Esophagus (tissue), 2 donors: Measurements from ENCODE around the gene DLGAP1. TPM values are rescaled to one million over a fixed set of nuclear protein-coding genes. Genes with fewer than 3 reads are reported as not detected.

ENCODE experiments used
- H3K27ac ChIP-seq, 2 donors: one replicate each; pipeline ENCODE4 v1.5.1; 2013; ENCODE audit warnings: low read depth in 2 of 2, mild to moderate bottlenecking in 2 of 2, inconsistent platforms in 1 of 2, low read length in 1 of 2, moderate library complexity in 1 of 2
- H3K27me3 ChIP-seq, 2 donors: one replicate each; pipeline ENCODE4 v1.6.1; 2013; ENCODE audit warnings: low read length in 2 of 2, control low read depth in 1 of 2, mild to moderate bottlenecking in 1 of 2; ENCODE audit not compliant: insufficient read depth in 2 of 2, control insufficient read depth in 1 of 2
- H3K36me3 ChIP-seq, 2 donors: one replicate each; pipeline ENCODE4 v1.6.1; 2013; ENCODE audit warnings: low read length in 1 of 2; ENCODE audit not compliant: control insufficient read depth in 2 of 2, insufficient read depth in 2 of 2
- H3K4me1 ChIP-seq, 2 donors: one replicate each; pipeline ENCODE4 v1.6.1; 2013; ENCODE audit warnings: low read length in 1 of 2; ENCODE audit not compliant: control insufficient read depth in 2 of 2, insufficient read depth in 2 of 2
- H3K4me3 ChIP-seq, 2 donors: one replicate each; pipeline ENCODE4 v1.5.1; 2013; ENCODE audit warnings: low read length in 2 of 2, mild to moderate bottlenecking in 2 of 2, low read depth in 1 of 2, moderate library complexity in 1 of 2
- H3K9me3 ChIP-seq, 2 donors: one replicate each; pipeline ENCODE4 v1.6.1; 2013; ENCODE audit warnings: mild to moderate bottlenecking in 2 of 2, low read depth in 1 of 2, low read length in 1 of 2, moderate library complexity in 1 of 2; ENCODE audit not compliant: control insufficient read depth in 2 of 2, insufficient read depth in 1 of 2
- WGBS, 2 donors: extraction: QIAGEN DNeasy Blood & Tissue Kit; methylation state at CpG; one replicate each; pipeline ENCODE4 v1.1.7; 2013; 5-methylcytosine and 5-hydroxymethylcytosine counted together
- polyA plus RNA-seq, 2 donors: library from polyadenylated mRNA; stranded (reverse); fragments of 200-250 nt; gene quantifications; one replicate each; pipeline ENCODE4 v1.2.3, GENCODE V29; 2013
- donor health status: healthy with polysubstance abuse.
- donor health status: Bipolar disorder and iron deficiency.

Gene DLGAP1
- polyA plus RNA-seq, 2 donors: 0.47 to 0.59 TPM

DNA sequence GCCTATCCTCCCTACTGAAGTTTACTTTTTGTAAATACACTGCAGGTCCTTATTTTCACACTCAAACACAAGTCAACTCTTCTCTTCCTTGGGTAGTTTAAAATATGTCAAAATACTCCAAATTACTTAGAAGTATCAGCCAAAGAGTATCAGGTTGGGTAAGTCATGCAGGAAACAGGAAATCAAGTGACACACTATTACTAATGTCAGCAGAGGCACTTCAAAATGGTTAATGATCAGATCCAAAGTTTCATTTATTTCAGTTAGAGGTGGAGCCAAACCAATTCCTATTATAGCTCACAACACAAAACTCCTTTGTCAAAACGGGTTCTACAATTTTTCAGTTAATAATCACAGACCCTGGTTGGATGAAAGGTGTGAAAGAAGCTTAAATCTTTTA lies 54.2 kb downstream of the DLGAP1 start:
- H3K4me1 ChIP-seq: no peaks in the 10 kb centered on the region
- no peaks in the 10 kb centered on the region for H3K27me3 ChIP-seq
- H3K36me3 ChIP-seq: no peaks in the 10 kb centered on the region
- H3K27ac ChIP-seq: no peak overlapping the region
- 11 to 27% methylated on average over 1 of the region's 1 CpG for WGBS, 2 donors
- no peaks in the 10 kb centered on the region for H3K9me3 ChIP-seq
- H3K4me3 ChIP-seq: no peak overlapping the region

DNA sequence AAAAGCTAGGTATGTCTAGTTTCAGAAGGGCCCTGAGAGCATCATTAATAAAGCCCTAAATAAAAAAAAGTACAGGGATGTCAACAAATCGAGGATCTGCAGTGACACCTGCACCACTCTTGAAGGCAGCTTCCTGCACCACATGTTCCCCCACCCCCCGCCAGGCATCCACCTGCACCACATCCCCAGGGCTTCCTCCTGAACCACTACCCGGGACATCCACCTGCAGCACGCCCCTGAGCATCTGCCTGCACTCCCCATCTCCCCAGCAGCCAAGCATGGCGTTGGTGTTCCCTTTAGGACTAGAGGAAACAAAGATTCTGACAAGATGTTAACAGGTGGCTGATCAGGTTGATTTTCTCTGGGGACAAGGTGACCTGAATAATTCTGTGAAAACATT lies 55.2 kb downstream of the DLGAP1 start:
- H3K4me3 ChIP-seq: no peak overlapping the region
- 66 to 70% methylated on average over 5 of the region's 5 CpGs for WGBS, 2 donors

DNA sequence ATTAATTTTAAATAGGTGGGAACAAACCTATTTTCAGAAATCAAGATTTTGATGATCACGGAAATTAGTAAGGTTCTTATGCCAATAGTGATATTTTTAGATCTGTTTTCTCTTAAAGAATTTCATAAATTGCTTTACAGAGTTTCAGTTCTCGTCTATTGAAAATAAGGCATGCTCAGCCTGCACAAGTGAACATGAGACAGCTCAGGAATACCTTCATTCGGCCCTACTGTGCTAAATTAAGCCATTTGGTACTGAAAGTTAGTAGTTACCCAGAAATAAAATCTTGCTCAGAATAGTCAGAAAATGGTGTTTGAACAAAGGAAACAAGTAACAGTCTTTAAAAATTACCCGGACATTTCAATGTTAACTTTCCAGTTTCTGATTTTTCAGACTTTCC lies 60.4 kb downstream of the DLGAP1 start:
- peaks cover 0 to 2% of the 10 kb centered on the region in 2 donors for H3K9me3 ChIP-seq
- no peaks in the 10 kb centered on the region for H3K36me3 ChIP-seq
- no peak overlapping the region for H3K4me3 ChIP-seq
- H3K27ac ChIP-seq: no peak overlapping the region
- H3K27me3 ChIP-seq: no peaks in the 10 kb centered on the region
- H3K4me1 ChIP-seq: no peaks in the 10 kb centered on the region
- 83 to 85% methylated on average over 4 of the region's 4 CpGs for WGBS, 2 donors

More for the DNA sequence above, 55.2 kb downstream of the DLGAP1 start:
- no peaks in the 10 kb centered on the region for H3K9me3 ChIP-seq
- H3K27ac ChIP-seq: no peak overlapping the region
- no peaks in the 10 kb centered on the region for H3K4me1 ChIP-seq
- no peaks in the 10 kb centered on the region for H3K27me3 ChIP-seq
- H3K36me3 ChIP-seq: no peaks in the 10 kb centered on the region

DNA sequence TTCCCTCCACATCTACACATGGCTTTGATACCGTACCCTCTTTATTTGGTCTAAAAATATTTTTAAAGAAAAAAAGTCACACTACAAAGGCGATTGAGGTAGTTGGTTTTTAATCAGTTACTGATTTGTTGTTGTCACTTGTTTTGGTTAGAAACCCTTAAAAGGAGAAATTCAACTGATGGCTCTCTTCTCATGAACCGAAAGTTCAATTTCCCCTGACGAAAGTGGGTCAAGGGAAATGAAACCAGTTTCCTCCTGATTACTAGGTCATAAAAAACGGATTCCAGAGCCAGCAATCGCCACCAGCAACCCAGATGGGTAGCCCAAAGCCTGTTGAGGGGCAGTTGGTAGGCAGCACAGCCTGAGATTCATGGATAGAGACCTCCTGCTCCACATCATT lies 63.2 kb downstream of the DLGAP1 start:
- 61 to 75% methylated on average over 6 of the region's 6 CpGs for WGBS, 2 donors
- Histone ChIP-seq H3K4me1 (no peaks in the 10 kb centered on the region), H3K9me3 (peaks cover 0 to 2% of the 10 kb centered on the region in 2 donors), H3K27me3 (no peaks in the 10 kb centered on the region), H3K27ac (no peak overlapping the region), H3K4me3 (no peak overlapping the region), H3K36me3 (no peaks in the 10 kb centered on the region)

DNA sequence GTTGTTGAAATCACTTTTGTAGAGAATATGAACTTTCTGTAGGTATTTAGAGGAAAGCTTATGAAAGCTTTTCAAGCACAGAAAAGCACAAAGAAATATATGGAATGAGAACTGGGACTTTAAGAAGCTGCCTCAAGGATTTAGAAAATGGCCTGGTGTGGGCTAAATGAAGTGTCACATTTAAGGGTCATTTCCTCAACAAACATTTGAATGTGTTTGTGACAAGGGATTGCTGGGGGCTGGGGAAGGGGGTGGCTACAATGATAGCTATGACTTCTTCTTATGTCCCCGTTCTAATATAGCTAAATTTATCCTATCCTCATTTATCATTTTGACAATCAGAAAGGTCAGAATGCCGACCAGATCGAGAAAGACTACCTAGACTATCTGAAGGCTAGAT lies 69.2 kb downstream of the DLGAP1 start:
- Histone ChIP-seq H3K4me1 (no peaks in the 10 kb centered on the region), H3K9me3 (no peaks in the 10 kb centered on the region), H3K27me3 (no peaks in the 10 kb centered on the region), H3K4me3 (no peak overlapping the region), H3K36me3 (no peaks in the 10 kb centered on the region), H3K27ac (no peak overlapping the region)
- WGBS, 2 donors: 51 to 59% methylated on average over 3 of the region's 3 CpGs

DNA sequence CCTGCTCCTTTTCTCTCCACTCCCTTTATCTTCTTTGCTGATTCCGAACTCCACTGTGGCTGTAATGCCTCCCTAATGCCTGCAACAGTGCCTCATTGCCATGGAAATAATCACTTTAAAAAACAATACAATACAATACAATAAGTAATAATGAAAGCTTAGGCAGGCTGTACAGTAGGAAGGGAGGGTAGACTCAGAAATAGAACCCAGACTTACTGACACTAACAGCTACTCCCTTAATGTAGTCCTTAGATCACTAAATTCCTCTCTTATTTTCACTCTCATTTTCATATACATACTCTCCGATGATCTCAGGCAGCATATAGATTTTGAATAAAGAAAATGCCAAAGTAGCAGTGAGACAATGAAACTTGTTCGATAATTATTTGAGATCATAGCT lies 70.2 kb downstream of the DLGAP1 start:
- no peak overlapping the region for H3K4me3 ChIP-seq
- WGBS, 2 donors: 21 to 28% methylated on average over 3 of the region's 3 CpGs
- H3K9me3 ChIP-seq: no peaks in the 10 kb centered on the region
- no peaks in the 10 kb centered on the region for H3K4me1 ChIP-seq
- no peaks in the 10 kb centered on the region for H3K27me3 ChIP-seq
- no peak overlapping the region for H3K27ac ChIP-seq
- no peaks in the 10 kb centered on the region for H3K36me3 ChIP-seq

DNA sequence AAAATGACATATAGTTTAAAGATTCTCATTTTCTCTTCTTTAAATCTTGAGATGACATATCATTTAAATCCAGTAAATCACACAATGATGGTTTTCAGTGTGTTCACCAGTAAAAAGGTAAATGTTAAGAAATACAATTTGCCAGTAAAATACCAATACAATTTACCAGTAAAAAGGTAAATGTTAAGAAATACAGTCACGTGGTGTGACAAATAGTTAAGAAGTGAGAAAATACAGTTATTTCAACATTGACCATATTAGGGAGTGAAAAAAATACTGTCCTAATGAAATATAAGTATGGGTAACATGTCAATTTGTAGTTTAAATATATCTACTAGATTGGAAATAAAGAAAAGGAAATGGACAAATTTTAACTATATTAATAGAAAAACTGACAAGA lies 80.5 kb downstream of the DLGAP1 start:
- Histone ChIP-seq H3K4me3 (no peak overlapping the region), H3K27me3 (no peaks in the 10 kb centered on the region), H3K36me3 (no peaks in the 10 kb centered on the region), H3K9me3 (no peaks in the 10 kb centered on the region), H3K4me1 (no peaks in the 10 kb centered on the region), H3K27ac (no peak overlapping the region)
- 58 to 68% methylated on average over 1 of the region's 1 CpG for WGBS, 2 donors

DNA sequence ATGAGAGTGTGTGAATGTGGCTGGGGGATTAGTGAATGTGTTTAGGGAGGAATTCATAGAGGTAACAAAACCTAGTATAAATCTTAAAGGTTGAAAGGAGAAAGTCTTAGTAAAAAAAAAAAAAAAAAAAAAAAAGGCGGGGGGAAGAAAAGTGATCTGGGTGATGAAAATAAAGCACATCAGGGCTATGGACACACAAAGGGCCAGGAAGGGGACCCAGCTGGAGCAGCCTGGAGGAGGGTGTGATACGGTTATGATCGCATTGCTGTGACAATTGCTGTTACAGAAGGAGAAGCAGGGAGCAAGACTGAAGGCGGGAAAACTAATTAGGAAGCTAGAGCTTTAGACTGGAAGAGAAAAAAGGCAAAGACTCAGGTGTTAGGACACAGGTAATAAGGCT lies 85.4 kb downstream of the DLGAP1 start:
- WGBS, 2 donors: 67 to 83% methylated on average over 4 of the region's 4 CpGs
- no peaks in the 10 kb centered on the region for H3K27me3 ChIP-seq

DNA sequence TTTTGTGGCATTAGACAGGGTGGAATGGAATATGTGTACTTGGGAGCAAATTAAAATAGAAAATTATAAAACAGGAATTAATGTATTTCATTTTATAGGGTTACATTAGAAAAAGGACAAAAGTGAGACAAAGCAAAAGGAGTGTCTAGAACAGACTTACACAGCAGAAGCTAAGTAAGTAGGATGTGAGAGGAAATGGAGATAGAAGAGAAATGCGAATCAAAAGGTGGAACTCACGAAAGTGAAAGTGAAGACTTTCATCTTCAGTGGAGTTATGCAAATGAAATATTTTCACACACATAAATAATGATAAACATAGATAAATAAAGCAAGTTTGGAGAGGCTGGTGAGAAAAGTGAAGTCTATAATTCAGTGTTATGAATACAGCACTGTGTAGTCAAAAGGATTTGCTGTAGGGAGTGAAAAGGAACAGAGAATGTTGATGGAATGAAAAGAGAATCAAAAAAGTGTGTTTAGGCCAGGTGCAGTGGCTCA lies 94.8 kb downstream of the DLGAP1 start:
- Histone ChIP-seq H3K9me3 (no peaks in the 10 kb centered on the region), H3K27ac (no peak overlapping the region), H3K4me1 (no peaks in the 10 kb centered on the region), H3K36me3 (no peaks in the 10 kb centered on the region), H3K4me3 (no peak overlapping the region), H3K27me3 (no peaks in the 10 kb centered on the region)
- WGBS, 2 donors: 75 to 91% methylated on average over 2 of the region's 2 CpGs

More for the DNA sequence above, 85.4 kb downstream of the DLGAP1 start:
- Histone ChIP-seq H3K4me3 (no peak overlapping the region), H3K27ac (no peak overlapping the region), H3K36me3 (no peaks in the 10 kb centered on the region), H3K9me3 (no peaks in the 10 kb centered on the region), H3K4me1 (no peaks in the 10 kb centered on the region)

DNA sequence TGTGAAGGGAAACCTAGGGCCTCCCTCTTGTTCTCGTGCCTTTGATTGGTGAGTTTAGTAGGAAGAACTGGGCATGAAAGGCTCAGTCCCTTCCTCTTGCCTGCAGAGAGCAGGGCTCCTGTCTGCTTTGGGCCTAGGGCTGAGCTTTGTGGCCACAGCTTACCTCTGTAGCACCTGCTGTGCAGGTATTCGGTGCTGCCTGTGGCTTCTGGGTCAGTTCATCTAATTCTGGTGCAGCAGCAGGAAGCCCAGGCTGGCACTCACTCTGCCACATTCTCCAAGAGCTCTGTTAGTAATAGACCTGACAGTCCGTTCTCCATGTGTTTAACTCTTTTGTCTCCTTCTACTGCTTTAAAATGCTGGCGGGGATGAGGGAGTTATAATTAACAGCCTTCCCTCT lies 96.5 kb downstream of the DLGAP1 start:
- Histone ChIP-seq H3K4me1 (no peaks in the 10 kb centered on the region), H3K4me3 (no peak overlapping the region), H3K27me3 (no peaks in the 10 kb centered on the region), H3K9me3 (no peaks in the 10 kb centered on the region), H3K27ac (no peak overlapping the region), H3K36me3 (no peaks in the 10 kb centered on the region)
- WGBS, 2 donors: 67 to 74% methylated on average over 4 of the region's 4 CpGs
